ENCODE data around the gene KRTAP2-3. TPM values are rescaled to one million over a fixed set of nuclear protein-coding genes. Genes with fewer than 3 reads are reported as not detected.

KRTAP2-3 gene
- total and polyA plus RNA-seq, 4 donors, result not detected

DNA sequence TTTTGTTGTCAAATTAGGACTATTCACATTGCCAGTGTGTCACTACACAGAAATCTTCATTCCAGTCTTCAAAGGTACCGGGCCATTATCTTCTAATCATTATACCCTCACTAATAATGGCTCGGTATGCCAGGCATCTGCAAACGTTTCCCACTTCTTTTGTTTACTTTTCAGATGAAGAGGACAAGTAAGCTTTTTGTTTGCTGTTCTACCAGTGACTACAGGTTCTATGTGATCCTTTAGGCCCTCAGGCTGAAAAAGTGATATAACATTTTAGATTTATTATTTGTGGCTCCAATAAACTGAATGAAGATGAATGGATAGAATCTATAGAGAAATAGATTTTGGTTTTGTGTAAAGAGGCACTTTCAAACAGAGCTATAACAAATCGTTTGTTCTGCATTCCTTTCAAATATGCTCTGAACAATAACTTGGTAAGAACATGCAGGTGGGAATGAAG lies 50.6 kb downstream of the KRTAP2-3 start:
- TF ChIP-seq, protein P1, sequence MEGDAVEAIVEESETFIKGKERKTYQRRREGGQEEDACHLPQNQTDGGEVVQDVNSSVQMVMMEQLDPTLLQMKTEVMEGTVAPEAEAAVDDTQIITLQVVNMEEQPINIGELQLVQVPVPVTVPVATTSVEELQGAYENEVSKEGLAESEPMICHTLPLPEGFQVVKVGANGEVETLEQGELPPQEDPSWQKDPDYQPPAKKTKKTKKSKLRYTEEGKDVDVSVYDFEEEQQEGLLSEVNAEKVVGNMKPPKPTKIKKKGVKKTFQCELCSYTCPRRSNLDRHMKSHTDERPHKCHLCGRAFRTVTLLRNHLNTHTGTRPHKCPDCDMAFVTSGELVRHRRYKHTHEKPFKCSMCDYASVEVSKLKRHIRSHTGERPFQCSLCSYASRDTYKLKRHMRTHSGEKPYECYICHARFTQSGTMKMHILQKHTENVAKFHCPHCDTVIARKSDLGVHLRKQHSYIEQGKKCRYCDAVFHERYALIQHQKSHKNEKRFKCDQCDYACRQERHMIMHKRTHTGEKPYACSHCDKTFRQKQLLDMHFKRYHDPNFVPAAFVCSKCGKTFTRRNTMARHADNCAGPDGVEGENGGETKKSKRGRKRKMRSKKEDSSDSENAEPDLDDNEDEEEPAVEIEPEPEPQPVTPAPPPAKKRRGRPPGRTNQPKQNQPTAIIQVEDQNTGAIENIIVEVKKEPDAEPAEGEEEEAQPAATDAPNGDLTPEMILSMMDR (IDR thresholded peaks at IDR 0.05; ENCODE audit: control extremely low read depth, extremely low read depth), result no peak

More for the DNA sequence above, 50.6 kb downstream of the KRTAP2-3 start:
- Histone ChIP-seq H3K27me3 (ENCODE audit: control insufficient read depth in 3 of 3, insufficient read depth in 3 of 3, low read length in 2 of 3) (no peaks in the 10 kb centered on the region), H3K9me3 (ENCODE audit: control insufficient read depth in 4 of 4, insufficient read depth in 3 of 4, low read length in 3 of 4) (no peaks in the 10 kb centered on the region), H3K27ac (ENCODE audit: low read depth in 1 of 2, low read length in 1 of 2) (no peak overlapping the region), H3K9ac (ENCODE audit: insufficient read depth in 1 of 2, low read length in 2 of 2) (no peak overlapping the region), H3K4me3 (no peak overlapping the region), H3K4me1 (ENCODE audit: control insufficient read depth in 5 of 5, insufficient read depth in 5 of 5, low read length in 5 of 5) (peaks cover 0 to 5% (median 0%) of the 10 kb centered on the region in 5 donors), H3K36me3 (ENCODE audit: control insufficient read depth in 4 of 4, insufficient read depth in 4 of 4, low read length in 4 of 4) (no peaks in the 10 kb centered on the region)
- WGBS, 2 donors, result 43 to 79% methylated on average over 4 of the region's 4 CpGs
- DNase-seq (peak in 1 of 3 donors; percentile 2), ATAC-seq (ENCODE audit: insufficient read depth, low FRiP score) (no peak)

Other genes with a start within 250 kb of the KRTAP2-3 start
Only the 30 nearest of the 38 such genes appear.
- under 1 TPM in 1 of 2 donors, not detected in 1; 0.31 TPM for gene KRT20, start 174.9 kb downstream of the KRTAP2-3 start, total RNA-seq
- under 1 TPM in 1 of 2 donors, not detected in 1; 0.24 TPM for gene KRT20, start 174.9 kb downstream of the KRTAP2-3 start, polyA plus RNA-seq
- gene KRT23, start 122.5 kb downstream of the KRTAP2-3 start, total RNA-seq, result 1 to 10 TPM; 1.3 to 2.0 TPM
- 1 to 10 TPM; 1.9 to 9.4 TPM for gene KRT23, start 122.5 kb downstream of the KRTAP2-3 start, polyA plus RNA-seq
- not detected for gene KRT39, start 93.2 kb downstream of the KRTAP2-3 start, total RNA-seq
- not detected for gene KRT39, start 93.2 kb downstream of the KRTAP2-3 start, polyA plus RNA-seq
- not detected for gene KRT40, start 75.8 kb downstream of the KRTAP2-3 start, total RNA-seq
- gene KRT40, start 75.8 kb downstream of the KRTAP2-3 start, polyA plus RNA-seq, result under 1 TPM; 0.09 to 0.31 TPM
- gene KRTAP3-3, start 66.0 kb downstream of the KRTAP2-3 start, total RNA-seq, result not detected
- not detected for gene KRTAP3-3, start 66.0 kb downstream of the KRTAP2-3 start, polyA plus RNA-seq
- not detected for gene KRTAP3-2, start 60.2 kb downstream of the KRTAP2-3 start, total RNA-seq
- under 1 TPM in 1 of 2 donors, not detected in 1; 0.94 TPM for gene KRTAP3-2, start 60.2 kb downstream of the KRTAP2-3 start, polyA plus RNA-seq
- gene KRTAP3-1, start 51.0 kb downstream of the KRTAP2-3 start, total RNA-seq, result not detected
- gene KRTAP3-1, start 51.0 kb downstream of the KRTAP2-3 start, polyA plus RNA-seq, result not detected
- gene KRTAP1-5, start 32.9 kb downstream of the KRTAP2-3 start, total RNA-seq, result not detected
- not detected for gene KRTAP1-5, start 32.9 kb downstream of the KRTAP2-3 start, polyA plus RNA-seq
- gene KRTAP1-4, start 29.9 kb downstream of the KRTAP2-3 start, total RNA-seq, result not detected
- not detected for gene KRTAP1-4, start 29.9 kb downstream of the KRTAP2-3 start, polyA plus RNA-seq
- not detected for gene KRTAP1-3, start 25.2 kb downstream of the KRTAP2-3 start, total RNA-seq
- not detected for gene KRTAP1-3, start 25.2 kb downstream of the KRTAP2-3 start, polyA plus RNA-seq
- gene KRTAP1-1, start 18.7 kb downstream of the KRTAP2-3 start, total RNA-seq, result not detected
- gene KRTAP1-1, start 18.7 kb downstream of the KRTAP2-3 start, polyA plus RNA-seq, result not detected
- not detected for gene KRTAP2-1, start 12.8 kb downstream of the KRTAP2-3 start, total RNA-seq
- not detected for gene KRTAP2-1, start 12.8 kb downstream of the KRTAP2-3 start, polyA plus RNA-seq
- gene KRTAP2-2, start 4.9 kb downstream of the KRTAP2-3 start, total RNA-seq, result not detected
- not detected for gene KRTAP2-2, start 4.9 kb downstream of the KRTAP2-3 start, polyA plus RNA-seq
- not detected for gene KRTAP2-4, start 5.8 kb upstream of the KRTAP2-3 start, total RNA-seq
- not detected for gene KRTAP2-4, start 5.8 kb upstream of the KRTAP2-3 start, polyA plus RNA-seq
- gene KRTAP4-7, start 24.0 kb upstream of the KRTAP2-3 start, total RNA-seq, result not detected
- gene KRTAP4-7, start 24.0 kb upstream of the KRTAP2-3 start, polyA plus RNA-seq, result not detected
- not detected for gene KRTAP4-8, start 38.0 kb upstream of the KRTAP2-3 start, total RNA-seq
- not detected for gene KRTAP4-8, start 38.0 kb upstream of the KRTAP2-3 start, polyA plus RNA-seq
- not detected for gene KRTAP4-16, start 42.1 kb upstream of the KRTAP2-3 start, total RNA-seq
- gene KRTAP4-16, start 42.1 kb upstream of the KRTAP2-3 start, polyA plus RNA-seq, result not detected
- not detected for gene KRTAP4-9, start 45.3 kb upstream of the KRTAP2-3 start, total RNA-seq
- not detected for gene KRTAP4-9, start 45.3 kb upstream of the KRTAP2-3 start, polyA plus RNA-seq
- gene KRTAP4-11, start 58.3 kb upstream of the KRTAP2-3 start, total RNA-seq, result under 1 TPM in 1 of 2 donors, not detected in 1; 0.34 TPM
- not detected for gene KRTAP4-11, start 58.3 kb upstream of the KRTAP2-3 start, polyA plus RNA-seq
- gene KRTAP4-12, start 64.1 kb upstream of the KRTAP2-3 start, total RNA-seq, result not detected
- gene KRTAP4-12, start 64.1 kb upstream of the KRTAP2-3 start, polyA plus RNA-seq, result not detected
- gene KRTAP4-6, start 80.4 kb upstream of the KRTAP2-3 start, total RNA-seq, result not detected
- not detected for gene KRTAP4-6, start 80.4 kb upstream of the KRTAP2-3 start, polyA plus RNA-seq
- not detected for gene KRTAP4-5, start 89.7 kb upstream of the KRTAP2-3 start, total RNA-seq
- not detected for gene KRTAP4-5, start 89.7 kb upstream of the KRTAP2-3 start, polyA plus RNA-seq
- not detected for gene KRTAP4-4, start 100.6 kb upstream of the KRTAP2-3 start, total RNA-seq
- not detected for gene KRTAP4-4, start 100.6 kb upstream of the KRTAP2-3 start, polyA plus RNA-seq
- not detected for gene KRTAP4-3, start 108.1 kb upstream of the KRTAP2-3 start, total RNA-seq
- gene KRTAP4-3, start 108.1 kb upstream of the KRTAP2-3 start, polyA plus RNA-seq, result not detected
- gene KRTAP4-2, start 118.1 kb upstream of the KRTAP2-3 start, total RNA-seq, result not detected
- not detected for gene KRTAP4-2, start 118.1 kb upstream of the KRTAP2-3 start, polyA plus RNA-seq
- gene KRTAP4-1, start 124.8 kb upstream of the KRTAP2-3 start, total RNA-seq, result not detected
- gene KRTAP4-1, start 124.8 kb upstream of the KRTAP2-3 start, polyA plus RNA-seq, result not detected
- not detected for gene KRTAP9-1, start 129.8 kb upstream of the KRTAP2-3 start, total RNA-seq
- not detected for gene KRTAP9-1, start 129.8 kb upstream of the KRTAP2-3 start, polyA plus RNA-seq
- not detected for gene KRTAP9-2, start 166.5 kb upstream of the KRTAP2-3 start, total RNA-seq
- gene KRTAP9-2, start 166.5 kb upstream of the KRTAP2-3 start, polyA plus RNA-seq, result not detected
- gene KRTAP9-3, start 172.3 kb upstream of the KRTAP2-3 start, total RNA-seq, result not detected
- gene KRTAP9-3, start 172.3 kb upstream of the KRTAP2-3 start, polyA plus RNA-seq, result not detected
- not detected for gene KRTAP9-8, start 177.9 kb upstream of the KRTAP2-3 start, total RNA-seq
- not detected for gene KRTAP9-8, start 177.9 kb upstream of the KRTAP2-3 start, polyA plus RNA-seq